ENCODE measurements around the gene PRAMEF20.
"Not testable (repeated sequence)": the region's sequence is repeated elsewhere in the genome, so short reads cannot be mapped to it uniquely, and the experiment has no call there.

PRAMEF20 gene

DNA sequence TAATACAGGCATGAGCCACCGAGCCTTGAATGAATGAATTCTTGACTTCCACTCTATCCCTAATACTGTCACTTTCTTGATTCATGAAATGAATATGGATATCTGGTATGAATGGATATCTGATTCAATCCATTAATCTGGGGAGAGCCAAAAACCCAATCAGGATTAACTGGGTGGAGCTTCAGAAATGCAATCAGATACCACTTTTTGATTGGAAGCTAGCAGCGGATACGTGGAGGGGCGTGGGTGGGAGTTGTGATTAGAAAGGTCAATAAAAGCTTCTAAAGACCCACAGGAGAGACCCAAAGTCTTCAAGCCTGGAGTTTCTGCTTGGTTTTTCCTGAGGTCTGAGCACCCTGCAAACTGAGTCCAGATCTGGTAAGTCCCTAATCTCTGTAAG lies at the start of gene PRAMEF20:
Gene PRAMEF20 (plus strand): TSS at position 301 of the 400 bp plus-strand sequence. CDS start 5,905 bp downstream, outside the sequence.
- not testable (repeated sequence) for FAIRE-seq

DNA sequence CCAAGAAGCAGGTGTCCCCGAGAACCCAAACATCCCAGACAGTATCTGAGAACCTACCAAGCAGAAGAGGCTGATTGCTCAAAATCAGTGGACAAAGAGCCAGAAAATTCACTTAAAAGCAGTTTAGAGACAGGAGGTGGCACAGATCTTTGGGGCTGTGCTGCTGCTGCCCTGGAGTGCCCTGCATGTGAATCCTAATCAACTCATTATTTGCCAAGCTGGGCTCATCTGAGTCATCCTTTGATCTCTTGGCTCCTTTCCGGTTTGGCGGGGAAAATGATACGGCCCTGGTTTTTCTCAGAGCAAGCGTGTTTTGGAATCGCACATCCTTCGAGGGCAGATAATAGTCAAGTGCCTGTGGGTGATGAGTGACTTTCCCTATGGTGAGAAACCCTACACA lies 47.9 kb upstream of the PRAMEF20 start:
- not testable (repeated sequence) for FAIRE-seq

DNA sequence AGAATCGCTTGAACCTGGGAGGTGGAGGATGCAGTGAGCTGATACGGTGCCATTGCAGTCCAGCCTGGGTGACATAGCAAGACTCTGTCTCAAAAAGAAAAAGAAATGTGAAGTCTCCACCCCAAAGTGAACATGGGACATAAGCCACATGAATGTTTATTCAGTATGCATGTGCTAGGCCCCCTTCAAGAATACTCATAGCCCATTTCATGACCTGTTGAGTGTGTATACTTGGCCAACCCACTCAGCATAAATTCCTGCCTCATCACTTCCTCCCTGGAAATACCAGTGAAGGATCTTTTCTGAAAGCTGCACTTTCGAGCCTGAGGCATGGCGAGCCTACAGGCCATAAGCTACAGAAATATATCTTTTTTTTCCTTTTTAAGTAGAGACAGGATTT lies 45.3 kb upstream of the PRAMEF20 start:
- FAIRE-seq: not testable (repeated sequence)

DNA sequence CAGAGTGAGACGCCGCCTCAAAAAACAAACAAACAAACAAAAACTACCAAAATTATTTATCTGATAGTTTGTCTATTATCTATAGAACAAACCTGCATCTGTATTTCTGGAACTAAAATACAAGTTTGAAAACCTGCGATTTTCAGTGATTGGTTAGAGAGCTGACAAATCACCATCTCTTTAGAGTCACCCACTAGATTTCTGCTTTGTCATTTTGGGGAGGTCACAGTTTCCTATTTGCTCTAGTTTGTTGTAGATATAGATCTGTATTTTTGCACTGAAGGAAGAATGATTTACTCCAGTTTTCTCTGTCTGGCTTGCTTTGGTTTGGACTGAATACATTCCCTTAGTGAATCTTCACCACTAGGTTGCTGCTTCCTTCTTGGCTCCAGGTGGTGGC lies 43.7 kb upstream of the PRAMEF20 start:
- not testable (repeated sequence) for FAIRE-seq

DNA sequence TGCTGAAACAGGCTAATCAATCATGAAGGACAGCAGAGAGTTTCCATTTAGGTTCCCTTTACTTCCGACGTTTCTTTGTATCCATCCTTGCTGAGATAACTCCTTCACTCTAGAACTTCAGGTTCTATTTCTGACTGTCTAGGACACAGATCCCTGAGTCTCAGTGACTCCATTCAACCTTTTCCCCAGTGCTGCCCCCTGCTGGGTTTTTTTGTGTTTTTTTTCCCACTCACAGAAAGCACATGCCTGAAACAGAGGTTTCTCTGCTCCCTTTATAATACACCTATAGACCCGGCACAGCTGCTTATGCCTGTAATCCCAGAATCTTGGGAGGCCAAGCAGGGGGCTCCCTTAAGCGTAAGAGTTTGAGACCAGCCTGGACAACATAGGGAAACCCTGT lies 41.7 kb upstream of the PRAMEF20 start:
- not testable (repeated sequence) for FAIRE-seq

DNA sequence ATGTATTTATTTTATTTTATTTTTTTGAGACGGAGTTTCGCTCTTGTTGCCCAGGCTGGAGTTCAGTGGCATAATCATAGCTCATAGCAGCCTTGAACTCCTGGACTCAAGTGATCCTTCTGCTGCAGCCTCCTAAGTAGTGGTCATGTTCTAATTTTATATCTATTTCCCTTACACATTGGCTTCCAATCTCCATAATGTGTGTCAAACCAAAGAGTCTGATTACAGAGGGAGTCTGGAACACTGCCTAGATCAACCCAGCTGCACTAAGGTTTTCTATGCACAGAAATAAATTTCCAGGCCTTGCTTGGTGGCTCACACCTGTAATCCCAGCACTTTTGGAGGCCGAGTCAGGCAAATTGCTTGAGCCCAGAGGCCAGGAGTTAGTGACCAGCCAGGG lies 31.3 kb upstream of the PRAMEF20 start:
- FAIRE-seq: not testable (repeated sequence)

DNA sequence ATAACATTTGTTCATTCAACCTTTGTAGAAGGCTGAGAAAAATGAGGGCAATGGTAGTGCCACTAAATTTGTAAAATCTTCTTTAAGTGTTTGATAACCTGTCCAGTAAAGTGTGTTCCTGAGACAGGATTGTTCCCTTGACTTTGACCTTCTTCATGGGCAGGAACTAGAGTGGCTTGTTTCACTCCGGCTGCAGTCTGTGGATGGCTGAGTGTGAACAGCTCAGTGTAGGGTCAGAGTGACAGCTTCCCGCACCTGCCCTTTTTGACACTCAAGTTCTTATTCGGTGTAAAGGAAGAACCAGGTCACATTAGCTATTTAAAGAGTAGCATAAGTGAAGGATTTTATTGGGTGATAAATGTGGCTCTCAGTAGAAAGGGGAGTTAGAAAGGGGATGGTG lies 29.9 kb upstream of the PRAMEF20 start:
- not testable (repeated sequence) for FAIRE-seq

DNA sequence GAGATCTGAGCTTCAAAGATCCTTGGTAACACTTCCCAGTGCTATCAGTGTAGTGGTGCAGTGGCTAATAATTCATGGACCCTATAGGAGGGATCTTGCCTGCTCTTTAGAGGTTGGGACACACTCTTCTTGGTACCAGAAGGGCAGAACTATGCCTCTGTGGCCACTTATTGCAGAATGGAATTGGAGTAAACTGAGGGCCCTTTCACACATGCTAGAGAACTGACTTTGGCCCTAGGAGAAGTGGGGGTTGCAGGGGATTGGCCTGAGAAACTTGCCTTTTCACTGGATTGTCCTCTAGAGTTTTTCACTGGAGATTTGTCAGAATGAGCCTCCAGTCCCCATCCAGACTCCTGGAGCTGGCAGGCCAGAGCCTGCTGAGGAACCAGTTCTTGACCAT lies 20.9 kb upstream of the PRAMEF20 start, which contains the start of gene PRAMEF17:
Gene PRAMEF17 (plus strand): TSS at position 301 of the 400 bp plus-strand sequence. CDS start 26 bp downstream, at position 327.
- FAIRE-seq: not testable (repeated sequence)

DNA sequence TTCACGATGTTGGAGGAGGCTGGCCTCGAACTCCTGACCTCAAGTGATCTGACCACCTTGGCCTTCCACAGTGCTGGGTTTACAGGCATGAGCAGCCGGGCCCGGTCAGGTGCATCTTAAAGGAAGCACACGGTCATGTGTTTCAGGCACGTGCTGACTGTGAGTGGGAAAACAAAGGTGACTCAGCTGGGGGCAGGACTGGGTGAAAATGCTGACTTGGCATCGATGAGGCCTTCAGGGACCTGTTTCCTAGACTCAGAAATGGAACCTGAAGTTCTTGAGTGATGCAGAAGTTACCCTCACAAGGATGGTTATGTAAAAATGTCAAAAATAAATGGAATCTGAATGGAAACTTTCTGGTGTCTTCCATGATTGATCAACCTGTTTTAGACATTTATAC lies 17.2 kb upstream of the PRAMEF20 start:
- FAIRE-seq: not testable (repeated sequence)

DNA sequence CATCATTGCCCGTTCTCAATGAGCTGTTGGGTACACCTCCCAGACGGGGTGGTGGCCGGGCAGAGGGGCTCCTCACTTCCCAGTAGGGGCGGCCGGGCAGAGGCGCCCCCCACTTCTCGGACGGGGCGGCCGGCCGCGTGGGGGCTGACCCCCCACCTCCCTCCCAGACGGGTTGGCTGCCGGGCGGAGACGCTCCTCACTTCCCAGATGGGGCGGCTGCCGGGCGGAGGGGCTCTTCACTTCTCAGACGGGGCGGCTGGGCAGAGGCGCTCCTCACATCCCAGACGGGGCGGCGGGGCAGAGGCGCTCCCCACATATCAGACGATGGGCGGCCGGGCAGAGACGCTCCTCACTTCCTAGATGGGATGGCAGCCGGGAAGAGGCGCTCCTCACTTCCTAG lies 15.5 kb upstream of the PRAMEF20 start:
- FAIRE-seq: not testable (repeated sequence)

DNA sequence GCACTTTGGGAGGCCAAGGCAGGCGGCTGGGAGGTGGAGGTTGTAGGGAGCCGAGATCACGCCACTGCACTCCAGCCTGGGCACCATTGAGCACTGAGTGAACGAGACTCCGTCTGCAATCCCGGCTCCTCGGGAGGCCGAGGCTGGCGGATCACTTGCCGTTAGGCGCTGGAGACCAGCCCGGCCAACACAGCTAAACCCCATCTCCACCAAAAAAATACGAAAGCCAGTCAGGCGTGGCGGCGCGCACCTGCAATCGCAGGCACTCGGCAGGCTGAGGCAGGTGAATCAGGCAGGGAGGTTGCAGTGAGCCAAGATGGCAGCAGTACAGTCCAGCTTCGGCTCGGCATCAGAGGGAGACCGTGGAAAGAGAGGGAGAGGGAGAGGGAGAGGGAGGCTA lies 14.9 kb upstream of the PRAMEF20 start:
- FAIRE-seq: not testable (repeated sequence)

DNA sequence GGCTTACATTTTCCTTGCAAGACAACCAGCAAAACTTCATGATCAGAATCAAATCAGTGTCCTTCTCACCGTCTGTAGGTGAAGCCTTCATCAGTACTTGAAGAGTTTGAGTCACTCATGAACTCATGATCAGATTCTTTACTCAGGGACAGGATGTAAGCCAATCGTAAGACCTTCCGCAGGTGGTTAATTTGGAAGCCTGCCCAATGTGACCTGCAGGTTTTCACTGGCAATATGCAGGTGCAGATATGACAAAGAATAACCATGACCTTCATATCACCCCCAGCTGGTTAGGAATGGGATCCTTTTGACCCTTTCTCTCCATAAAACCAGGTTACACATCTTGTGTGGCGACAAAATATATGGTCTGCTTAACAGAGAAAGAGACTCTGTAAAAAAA lies 2.4 kb upstream of the PRAMEF20 start:
- no peak for FAIRE-seq

DNA sequence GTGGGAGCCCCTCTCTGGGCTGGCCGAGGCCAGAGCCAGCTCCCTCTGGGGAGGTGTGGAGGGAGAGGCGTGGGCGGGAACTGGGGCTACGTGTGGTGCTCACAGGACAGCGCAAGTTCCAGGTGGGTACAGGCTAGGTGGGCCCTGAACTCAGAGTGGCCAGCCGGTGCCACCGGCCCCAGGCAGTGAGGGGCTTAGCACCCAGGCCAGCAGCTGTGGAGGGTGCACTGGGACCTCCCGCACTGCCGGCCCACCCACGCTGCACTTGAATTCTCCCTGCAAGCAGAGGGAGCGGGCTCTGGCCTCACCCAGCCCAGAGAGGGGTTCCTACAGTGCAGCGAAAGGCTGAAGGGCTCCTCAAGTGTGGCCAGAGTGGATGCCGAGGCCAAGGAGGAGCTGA lies 20.2 kb downstream of the PRAMEF20 start:
- no peak for FAIRE-seq

DNA sequence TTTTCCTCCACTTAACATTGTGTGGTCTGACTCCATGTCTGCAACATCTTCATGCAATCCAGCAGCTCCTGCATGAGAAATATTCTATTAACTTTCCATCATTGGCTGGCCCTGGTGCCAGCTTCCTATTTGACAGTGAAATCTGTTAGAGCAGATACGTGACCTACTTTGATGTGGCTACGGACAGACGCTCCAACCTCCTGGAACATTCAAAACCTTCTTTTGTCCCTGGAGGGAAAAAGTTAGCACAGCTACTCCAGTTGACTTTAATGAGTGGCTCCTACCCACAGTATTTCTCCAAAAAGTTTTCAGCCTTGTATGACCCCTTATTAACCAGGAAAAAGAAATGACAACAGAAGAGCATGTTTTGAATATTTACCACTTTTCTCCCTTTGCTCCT lies 22.0 kb downstream of the PRAMEF20 start:
- FAIRE-seq: no peak

DNA sequence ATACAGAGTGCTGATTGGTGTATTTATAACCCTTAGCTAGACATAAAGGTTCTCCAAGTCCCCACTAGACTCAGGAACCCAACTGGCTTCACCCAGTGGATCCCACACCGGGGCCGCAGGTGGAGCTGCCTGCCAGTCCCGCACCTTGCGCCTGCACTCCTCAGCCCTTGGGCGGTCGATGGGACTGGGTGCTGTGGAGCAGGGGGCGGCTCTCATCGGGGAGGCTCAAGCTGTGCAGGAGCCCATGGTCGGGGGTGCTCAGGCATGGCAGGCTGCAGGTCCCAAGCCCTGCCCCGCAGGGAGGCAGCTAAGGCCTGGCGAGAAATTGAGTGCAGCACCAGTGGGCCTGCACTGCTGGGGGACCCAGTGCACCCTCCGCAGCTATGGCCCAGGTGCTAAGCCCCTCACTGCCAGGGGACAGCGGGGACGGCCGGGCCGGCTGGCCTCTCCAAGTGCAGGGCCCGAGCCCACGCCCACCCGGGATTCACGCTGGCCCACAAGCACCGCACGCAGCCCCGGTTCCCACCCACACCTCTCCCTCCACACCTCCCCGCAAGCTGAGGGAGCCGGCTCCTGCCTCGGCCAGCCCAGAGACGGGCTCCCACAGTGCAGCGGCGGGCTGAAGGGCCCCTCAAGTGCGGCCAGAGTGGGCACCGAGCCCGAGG lies 23.6 kb downstream of the PRAMEF20 start:
- FAIRE-seq: not testable (repeated sequence)

DNA sequence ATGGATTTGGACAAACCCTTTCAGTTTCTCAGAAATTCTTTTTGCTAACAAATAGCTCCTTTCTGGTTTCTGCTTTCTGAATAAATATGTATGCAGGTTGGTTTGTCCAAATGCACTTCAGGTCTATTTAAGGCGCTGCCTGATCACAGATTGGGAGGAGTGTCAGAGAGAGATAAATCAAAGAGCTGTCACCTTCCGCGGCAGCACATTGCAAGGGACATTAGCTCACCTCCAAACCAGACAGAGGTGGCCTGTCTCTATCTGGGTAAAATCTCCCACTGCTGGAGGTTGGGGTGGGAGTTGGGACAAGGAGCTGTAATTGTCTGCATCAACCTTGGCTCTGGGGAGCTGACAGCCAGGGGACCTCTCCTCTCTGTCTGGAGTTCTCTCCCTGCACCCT lies 25.2 kb downstream of the PRAMEF20 start:
- no peak for FAIRE-seq

DNA sequence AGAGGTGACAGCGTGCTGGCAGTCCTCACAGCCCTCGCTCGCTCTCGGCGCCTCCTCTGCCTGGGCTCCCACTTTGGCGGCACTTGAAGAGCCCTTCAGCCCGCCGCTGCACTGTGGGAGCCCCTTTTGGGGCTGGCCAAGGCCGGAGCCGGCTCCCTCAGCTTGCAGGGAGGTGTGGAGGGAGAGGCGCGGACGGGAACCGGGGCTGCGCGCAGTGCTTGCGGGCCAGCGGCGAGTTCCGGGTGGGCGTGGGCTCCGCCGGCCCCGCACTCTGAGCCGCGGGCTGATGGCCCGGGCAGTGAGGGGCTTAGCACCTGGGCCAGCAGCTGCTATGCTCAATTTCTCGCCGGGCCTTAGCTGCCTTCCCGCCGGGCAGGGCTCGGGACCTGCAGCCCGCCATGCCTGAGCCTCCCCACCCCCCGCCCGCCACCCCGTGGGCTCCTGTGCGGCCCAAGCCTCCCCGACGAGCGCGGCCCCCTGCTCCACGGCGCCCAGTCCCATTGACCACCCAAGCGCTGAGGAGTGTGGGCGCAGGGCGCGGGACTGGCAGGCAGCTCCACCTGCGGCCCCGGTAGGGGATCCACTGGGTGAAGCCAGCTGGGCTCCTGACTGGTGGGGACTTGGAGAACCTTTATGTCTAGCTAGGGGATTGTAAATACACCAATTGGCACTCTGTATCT lies 29.0 kb downstream of the PRAMEF20 start:
- not testable (repeated sequence) for FAIRE-seq

DNA sequence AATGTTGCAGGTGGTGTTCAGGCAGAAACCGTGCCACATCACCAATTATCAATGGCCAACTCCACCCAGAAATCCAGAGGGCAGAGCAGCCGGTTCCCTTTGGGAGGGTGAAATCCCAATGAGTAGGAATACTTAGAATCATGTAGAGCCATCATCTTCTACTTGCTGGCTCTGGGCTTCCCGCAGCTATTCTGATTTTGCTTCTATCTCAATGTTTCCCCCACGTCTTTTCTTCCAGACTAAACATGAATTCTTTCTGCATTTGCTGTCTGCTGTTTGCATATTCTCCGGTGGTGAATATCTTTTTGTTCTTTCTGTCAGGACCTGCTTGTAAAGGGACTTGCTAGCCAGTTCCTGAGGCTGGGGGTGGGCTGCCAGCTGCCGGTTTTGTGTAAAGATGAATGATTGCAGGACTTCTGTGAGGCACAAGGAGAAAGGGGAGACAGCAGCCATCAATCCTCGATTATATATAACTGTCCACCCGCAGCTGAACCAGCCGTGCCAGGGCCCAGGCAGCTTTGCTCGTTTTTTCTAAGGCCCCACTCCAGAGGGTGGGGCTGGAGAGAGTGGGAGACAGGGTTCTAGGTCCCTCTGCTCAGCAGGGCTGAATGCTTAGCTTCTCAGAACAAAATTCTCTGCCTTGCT lies 33.2 kb downstream of the PRAMEF20 start:
- no peak for FAIRE-seq

DNA sequence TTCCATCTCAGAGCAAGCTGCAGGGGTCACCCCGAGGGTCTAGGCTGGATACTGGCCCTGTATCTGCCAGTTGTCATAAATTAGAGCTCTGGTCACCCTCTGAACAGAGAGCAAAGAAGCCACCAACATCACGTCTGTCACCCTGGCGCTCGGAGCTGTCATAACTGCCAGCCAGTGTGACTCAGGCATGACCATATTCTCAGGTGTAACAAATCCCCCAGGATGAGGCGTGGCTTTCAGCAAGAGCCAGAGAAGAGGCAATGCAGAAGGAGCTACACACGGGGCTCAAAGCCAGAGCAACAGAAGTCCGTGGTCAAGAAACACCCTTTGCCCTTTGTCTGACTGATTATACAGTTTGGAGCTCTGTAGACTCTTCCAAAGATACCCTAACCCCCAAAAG lies 40.0 kb downstream of the PRAMEF20 start:
- FAIRE-seq: no peak

DNA sequence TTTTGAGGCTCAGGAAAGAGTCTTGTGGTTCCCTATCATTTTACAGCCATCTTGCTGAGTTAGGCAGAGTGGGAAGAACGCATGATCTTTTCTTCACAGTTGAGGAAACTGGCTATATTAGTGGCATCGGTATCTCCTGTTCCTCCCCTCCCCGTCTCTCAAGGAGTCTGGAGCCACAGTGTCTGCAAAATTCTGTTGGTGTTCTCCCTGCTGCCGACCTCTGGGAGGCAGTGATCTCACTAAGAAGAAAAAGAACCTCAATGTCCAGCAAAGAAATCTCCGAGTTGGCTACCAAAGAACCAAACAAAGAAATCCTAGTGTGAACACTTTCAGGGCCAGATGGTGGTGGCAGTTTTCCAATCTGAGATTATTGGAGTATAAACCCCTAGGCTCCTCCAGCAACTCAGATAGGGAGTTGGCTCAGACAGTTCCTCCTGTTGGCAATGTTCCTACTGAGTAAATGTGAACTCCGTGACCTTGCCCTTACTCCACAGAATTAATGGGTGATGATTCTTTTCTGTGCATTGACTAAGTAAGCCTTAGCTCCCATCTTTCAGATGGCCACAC lies 41.2 kb downstream of the PRAMEF20 start:
- no peak for FAIRE-seq

DNA sequence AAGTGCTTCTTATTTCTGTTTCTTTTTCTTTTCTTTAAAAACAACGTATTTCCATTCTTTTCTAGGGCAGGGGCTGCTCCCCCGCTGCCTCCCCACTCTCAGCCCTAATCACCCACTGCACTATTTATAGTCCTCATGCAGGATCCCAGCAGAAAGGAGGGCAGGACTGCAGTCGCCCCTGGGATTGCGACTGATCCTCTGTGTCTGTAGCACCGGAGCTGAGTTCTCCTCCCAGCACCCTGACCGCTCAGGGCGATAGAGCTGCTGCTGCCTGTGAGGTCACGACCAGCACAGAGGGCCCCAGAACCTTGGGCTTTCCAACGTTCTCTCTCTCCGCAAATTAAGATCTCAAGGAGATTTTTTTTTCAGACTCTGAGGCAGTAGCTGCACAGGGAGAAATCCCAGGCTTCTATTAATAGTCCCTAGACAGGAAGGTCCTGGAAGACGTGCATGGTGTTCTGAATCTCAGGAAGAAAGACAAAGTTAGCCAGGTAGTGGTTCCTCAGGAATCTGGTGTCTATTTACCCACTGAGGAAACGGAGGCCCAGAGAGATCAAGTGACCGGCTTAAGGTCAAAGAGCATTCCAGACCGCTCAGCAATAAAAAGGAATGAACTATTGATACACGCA lies 46.8 kb downstream of the PRAMEF20 start:
- FAIRE-seq: no peak

DNA sequence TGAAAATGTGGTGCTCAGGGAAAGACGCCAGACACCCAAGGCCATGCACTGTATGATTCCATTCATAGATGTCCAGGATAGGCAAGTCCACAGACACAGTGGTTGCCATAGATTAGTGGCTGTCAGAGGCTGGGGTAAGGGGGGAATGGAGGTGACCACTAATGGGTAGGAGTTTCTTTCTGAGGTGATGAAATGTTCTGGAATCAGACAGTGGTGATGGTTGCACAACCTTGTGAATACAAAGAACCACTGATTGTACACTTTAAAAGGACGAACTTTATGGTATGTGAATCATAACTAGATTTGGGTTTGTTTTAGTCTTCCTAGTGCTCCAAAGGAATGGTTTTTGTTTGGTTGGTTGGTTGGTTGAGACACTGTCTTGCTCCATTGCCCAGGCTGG lies 51.7 kb downstream of the PRAMEF20 start:
- no peak for FAIRE-seq

DNA sequence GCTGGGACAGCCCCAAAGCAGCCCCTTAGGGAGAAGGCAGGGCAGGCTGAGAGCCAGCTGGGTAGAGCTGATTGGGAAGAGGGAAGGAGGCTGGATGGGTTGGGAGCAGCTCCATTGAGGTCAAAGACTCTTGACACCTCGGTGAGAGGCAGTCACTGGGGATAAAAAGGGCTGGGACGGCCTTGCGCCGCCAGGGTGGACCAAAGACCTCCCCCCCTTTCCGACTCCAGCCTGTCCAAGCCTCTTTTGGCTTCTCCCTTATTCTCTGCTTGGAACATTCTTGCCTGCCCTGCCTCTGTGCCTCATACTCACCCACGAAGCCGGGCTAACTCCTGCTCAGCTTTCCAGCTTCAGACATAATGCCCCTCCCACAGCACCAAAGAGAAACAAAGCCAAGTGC lies 52.4 kb downstream of the PRAMEF20 start:
- no peak for FAIRE-seq
